ENCODE data around the gene TTC29.

Gene TTC29

DNA sequence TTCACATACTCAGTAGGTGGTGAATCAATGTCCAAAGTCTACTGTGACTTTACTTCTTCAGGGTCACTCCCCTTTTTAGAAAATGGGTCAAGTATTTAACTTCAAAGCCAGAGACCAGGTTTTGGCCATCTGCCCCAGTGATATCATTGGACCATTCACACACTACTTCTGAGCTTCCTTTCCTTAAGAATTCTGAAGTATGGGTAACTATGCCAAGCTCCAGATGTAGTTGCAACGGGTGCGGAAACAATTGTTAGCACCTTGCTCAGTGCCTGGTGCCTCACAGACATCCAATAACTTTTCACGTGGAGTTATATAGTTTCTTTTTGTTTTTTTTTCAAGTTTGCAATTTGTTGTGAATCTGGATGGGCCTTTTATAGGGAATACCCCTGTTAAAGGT, 62.6 kb downstream of the TTC29 start:
- no peak for DNase-seq (ENCODE audit: low read depth)
- TF ChIP-seq, protein P1, sequence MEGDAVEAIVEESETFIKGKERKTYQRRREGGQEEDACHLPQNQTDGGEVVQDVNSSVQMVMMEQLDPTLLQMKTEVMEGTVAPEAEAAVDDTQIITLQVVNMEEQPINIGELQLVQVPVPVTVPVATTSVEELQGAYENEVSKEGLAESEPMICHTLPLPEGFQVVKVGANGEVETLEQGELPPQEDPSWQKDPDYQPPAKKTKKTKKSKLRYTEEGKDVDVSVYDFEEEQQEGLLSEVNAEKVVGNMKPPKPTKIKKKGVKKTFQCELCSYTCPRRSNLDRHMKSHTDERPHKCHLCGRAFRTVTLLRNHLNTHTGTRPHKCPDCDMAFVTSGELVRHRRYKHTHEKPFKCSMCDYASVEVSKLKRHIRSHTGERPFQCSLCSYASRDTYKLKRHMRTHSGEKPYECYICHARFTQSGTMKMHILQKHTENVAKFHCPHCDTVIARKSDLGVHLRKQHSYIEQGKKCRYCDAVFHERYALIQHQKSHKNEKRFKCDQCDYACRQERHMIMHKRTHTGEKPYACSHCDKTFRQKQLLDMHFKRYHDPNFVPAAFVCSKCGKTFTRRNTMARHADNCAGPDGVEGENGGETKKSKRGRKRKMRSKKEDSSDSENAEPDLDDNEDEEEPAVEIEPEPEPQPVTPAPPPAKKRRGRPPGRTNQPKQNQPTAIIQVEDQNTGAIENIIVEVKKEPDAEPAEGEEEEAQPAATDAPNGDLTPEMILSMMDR (conservative IDR thresholded peaks at IDR 0.05; ENCODE audit: low read depth, low read length): no peak
- no peak overlapping the region for H3K4me3 ChIP-seq (ENCODE audit: low read length)

DNA sequence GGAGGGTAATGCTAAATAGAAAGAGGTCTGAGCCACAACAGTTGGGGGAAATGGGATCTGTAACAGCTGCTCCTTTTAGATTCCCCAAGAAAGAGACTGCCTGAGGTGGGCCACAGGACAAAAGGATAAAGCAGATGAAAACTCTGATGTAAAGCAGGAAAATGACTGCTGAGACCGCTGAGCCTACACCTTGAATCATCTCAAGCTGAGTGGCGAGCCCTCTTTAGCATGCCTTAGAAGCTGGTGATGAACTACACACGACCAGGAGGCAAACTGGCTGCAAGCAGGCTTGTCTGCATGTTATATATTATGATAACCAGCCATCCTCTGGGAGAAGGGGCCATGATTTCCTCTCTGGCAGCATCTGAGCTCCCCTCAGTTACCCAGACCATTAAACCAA, 88.4 kb downstream of the TTC29 start:
- no peak for DNase-seq (ENCODE audit: low read depth)
- TF ChIP-seq, protein P1 (conservative IDR thresholded peaks at IDR 0.05; ENCODE audit: low read depth, low read length): no peak
- H3K4me3 ChIP-seq (ENCODE audit: low read length): no peak overlapping the region

DNA sequence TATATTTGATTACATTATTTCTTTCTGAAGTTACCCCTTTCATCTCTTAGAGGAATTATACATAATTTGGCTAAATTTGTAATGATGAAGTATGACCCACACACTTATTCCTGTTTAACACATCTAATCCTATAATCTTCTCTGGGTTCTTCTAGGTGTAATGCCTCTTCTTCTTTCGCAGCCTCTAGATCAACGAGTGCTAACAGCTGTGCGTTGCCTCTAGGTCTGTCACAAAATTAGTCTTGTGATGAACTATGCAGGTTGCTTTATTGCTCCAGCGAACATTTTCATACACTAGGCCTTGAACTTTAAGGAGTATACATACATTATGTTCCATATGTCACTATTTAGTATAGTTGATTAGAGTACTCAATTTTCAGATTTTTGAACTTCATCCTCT, 89.9 kb downstream of the TTC29 start:
- TF ChIP-seq, protein P1 (conservative IDR thresholded peaks at IDR 0.05; ENCODE audit: low read depth, low read length): no peak
- H3K4me3 ChIP-seq (ENCODE audit: low read length): no peak overlapping the region
- DNase-seq (ENCODE audit: low read depth): no peak

DNA sequence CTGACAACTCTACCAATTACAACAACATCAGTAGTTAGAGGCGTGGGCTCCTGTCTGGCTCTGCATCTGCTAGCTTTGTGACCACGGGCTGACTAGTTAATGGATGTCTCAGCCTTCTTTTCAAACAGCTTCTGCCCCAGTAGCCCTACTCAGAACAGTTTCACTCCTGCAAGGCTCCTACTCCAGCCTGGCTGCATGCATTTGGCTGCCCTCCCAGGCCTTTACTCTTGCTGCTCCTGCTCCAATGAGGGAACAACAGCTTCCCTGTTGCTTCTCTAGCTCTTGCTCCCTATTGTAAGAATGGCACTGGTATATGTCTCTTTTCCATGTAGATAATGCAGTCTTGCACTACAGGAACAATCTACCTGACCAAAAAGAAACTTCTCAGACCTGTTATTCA, 93.3 kb downstream of the TTC29 start:
- TF ChIP-seq, protein P1 (conservative IDR thresholded peaks at IDR 0.05; ENCODE audit: low read depth, low read length): no peak
- DNase-seq (ENCODE audit: low read depth): no peak
- H3K4me3 ChIP-seq (ENCODE audit: low read length): no peak overlapping the region

DNA sequence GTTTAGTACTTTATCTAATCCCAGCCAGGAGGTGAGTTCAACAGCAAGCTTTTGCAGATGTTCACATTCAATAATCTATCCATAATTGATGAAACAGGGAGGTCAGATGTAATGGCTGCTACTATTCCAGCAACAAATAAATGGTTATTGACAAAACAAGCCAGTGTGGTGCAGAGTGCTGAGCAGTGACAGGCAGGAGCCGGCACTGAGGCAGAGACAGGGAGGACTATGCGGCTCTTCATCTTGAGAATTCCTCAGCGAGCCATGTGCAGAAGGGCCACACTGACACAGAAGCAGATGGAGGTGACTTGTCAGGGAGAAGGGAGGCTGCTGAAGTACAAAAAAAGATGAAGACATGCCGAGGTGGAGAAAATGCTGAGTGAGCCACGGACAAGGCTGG, 98.3 kb downstream of the TTC29 start:
- TF ChIP-seq, protein P1 (conservative IDR thresholded peaks at IDR 0.05; ENCODE audit: low read depth, low read length): no peak
- no peak overlapping the region for H3K4me3 ChIP-seq (ENCODE audit: low read length)
- no peak for DNase-seq (ENCODE audit: low read depth)

DNA sequence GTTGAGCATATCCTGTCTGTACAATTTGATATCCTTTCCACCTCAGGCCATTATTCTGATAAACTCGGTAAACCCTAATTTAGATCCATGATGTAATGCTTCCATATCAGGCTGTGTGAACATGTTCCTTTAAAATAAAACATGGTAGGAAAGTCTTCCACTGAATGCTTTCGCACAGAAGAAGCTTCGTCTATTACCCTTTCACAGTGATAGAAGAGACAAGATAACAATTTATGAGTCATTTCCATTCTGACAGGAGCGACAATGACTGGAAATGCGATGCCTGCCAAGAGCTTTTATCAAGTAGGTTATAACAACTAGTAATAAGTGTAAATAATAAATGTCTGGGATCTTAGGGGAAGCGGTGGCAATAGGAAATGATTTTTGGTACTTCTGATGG, 98.8 kb downstream of the TTC29 start:
- TF ChIP-seq, protein P1 (conservative IDR thresholded peaks at IDR 0.05; ENCODE audit: low read depth, low read length): no peak
- no peak overlapping the region for H3K4me3 ChIP-seq (ENCODE audit: low read length)
- DNase-seq (ENCODE audit: low read depth): no peak

DNA sequence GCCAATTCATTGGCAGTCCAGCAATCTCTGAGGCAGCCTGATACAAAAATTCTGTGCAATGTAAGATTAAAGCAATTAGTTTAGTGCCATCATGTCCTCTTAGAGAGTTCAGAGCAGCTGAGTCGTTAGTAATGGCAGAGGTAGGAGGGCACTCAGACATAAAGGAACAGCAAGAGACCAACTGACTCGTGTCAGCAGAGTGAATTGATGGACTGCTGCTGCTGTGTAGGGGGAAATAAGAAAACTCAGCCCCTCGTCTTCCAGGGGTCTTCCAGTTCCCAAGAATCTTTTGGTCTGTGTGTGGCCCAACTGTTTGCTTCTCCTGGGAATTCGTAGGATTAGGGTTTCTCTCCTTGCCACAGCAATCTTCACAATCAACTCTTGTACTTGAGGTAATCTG, 100.9 kb downstream of the TTC29 start:
- TF ChIP-seq, protein P1 (conservative IDR thresholded peaks at IDR 0.05; ENCODE audit: low read depth, low read length): no peak

More for the DNA sequence above, 100.9 kb downstream of the TTC29 start:
- no peak for DNase-seq (ENCODE audit: low read depth)
- H3K4me3 ChIP-seq (ENCODE audit: low read length): no peak overlapping the region

Measured in retinal pigment epithelial cell (primary cell).